ENCODE results near the gene COBL.

GRCh38 chr7:51286401-51286800, 30.2 kb downstream of the COBL start:
- TF ChIP-seq PKNOX1 (IDR thresholded peaks at IDR 0.05): no peak
- no peak for TF ChIP-seq SP1 (IDR thresholded peaks at IDR 0.05)
- no peak for TF ChIP-seq LEF1 (IDR thresholded peaks at IDR 0.05; ENCODE audit: borderline replicate concordance)
- no peak for TF ChIP-seq BHLHE40 (IDR thresholded peaks at IDR 0.05; ENCODE audit: borderline replicate concordance)
- TF ChIP-seq FOXK2 (IDR thresholded peaks at IDR 0.05): no peak
- TF ChIP-seq CTBP1 (IDR thresholded peaks at IDR 0.05; ENCODE audit: borderline replicate concordance): no peak
- TF ChIP-seq FOXM1 (IDR thresholded peaks at IDR 0.05; ENCODE audit: borderline replicate concordance): no peak
- TF ChIP-seq ARNT (IDR thresholded peaks at IDR 0.05): no peak
- TF ChIP-seq HDGF (IDR thresholded peaks at IDR 0.05; ENCODE audit: borderline replicate concordance): no peak
- no peak for TF ChIP-seq L3MBTL2 (conservative IDR thresholded peaks at IDR 0.05)
- no peak for TF ChIP-seq SUZ12 (IDR thresholded peaks at IDR 0.05)
- TF ChIP-seq NFRKB (IDR thresholded peaks at IDR 0.05): no peak
- no peak for TF ChIP-seq TARDBP (IDR thresholded peaks at IDR 0.05)
- no peak for TF ChIP-seq FOXA1 (IDR thresholded peaks at IDR 0.05)
